OCI-LY7 (cell line): Measurements from ENCODE around the gene HLF.

Experiments used
- EZH2phosphoT487 ChIP-seq: fragments of 200-600 bp; sonication (generic); IDR thresholded peaks from 2 replicates; pipeline ENCODE4 v1.6.1; 2018; ENCODE audit warnings: low read depth, borderline replicate concordance, mild to moderate bottlenecking, mixed run types, antibody characterized with exemption, low read length, moderate library complexity, mixed read lengths
- TF ChIP-seq, protein P1 (sequence below): fragments of 200-600 bp; sonication (generic); conservative IDR thresholded peaks from 2 replicates; pipeline ENCODE4 v1.5.1; 2014; ENCODE audit warnings: mild to moderate bottlenecking, antibody characterized with exemption, low read length, moderate library complexity, mixed read lengths

DNA sequence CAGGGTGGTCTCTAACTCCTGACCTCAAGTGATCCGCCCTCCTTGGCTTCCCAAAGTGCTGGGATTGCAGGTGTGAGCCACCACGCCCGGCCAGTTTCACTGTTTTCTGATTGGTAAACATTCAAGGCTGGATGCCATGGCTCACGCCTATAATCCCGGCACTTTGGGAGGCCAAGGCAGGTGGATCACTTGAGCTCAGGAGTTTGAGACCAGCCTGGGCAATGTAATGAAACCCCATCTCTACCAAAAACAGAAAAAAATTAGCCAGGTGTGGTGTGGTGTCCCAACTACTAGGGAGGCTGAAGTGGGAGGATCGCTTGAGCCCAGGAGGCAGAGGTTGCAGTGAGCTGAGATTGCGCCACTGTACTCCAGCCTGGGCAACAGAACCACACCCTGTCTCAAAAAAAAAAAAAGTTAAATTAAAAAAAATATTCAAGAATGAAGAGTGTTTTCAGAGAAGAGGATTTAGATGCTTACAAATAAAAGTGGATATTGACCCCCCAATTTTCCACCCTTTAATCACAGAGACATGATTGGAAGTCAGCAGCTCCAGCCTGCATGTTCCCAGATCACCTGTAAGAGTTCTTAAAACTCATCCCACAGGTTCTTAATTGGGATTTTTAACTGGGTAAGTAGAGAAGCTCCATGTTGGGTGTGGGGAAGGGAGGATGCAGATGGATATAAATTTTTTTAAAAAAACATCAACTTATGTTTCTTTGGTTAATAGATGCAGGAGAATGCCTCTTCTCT is 23.8 kb downstream of the HLF start:
- TF ChIP-seq, protein P1, sequence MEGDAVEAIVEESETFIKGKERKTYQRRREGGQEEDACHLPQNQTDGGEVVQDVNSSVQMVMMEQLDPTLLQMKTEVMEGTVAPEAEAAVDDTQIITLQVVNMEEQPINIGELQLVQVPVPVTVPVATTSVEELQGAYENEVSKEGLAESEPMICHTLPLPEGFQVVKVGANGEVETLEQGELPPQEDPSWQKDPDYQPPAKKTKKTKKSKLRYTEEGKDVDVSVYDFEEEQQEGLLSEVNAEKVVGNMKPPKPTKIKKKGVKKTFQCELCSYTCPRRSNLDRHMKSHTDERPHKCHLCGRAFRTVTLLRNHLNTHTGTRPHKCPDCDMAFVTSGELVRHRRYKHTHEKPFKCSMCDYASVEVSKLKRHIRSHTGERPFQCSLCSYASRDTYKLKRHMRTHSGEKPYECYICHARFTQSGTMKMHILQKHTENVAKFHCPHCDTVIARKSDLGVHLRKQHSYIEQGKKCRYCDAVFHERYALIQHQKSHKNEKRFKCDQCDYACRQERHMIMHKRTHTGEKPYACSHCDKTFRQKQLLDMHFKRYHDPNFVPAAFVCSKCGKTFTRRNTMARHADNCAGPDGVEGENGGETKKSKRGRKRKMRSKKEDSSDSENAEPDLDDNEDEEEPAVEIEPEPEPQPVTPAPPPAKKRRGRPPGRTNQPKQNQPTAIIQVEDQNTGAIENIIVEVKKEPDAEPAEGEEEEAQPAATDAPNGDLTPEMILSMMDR: no peak
- no peak for TF ChIP-seq EZH2phosphoT487
